Ishikawa (cell line): Measurements from ENCODE around the gene TPCN1.

ENCODE experiments used
- CEBPB ChIP-seq: IDR thresholded peaks from 2 replicates; pipeline ENCODE4 v1.6.1; 2012
- EGR1 ChIP-seq: IDR thresholded peaks from 2 replicates; pipeline ENCODE4 v1.6.1; 2012
- EP300 ChIP-seq: IDR thresholded peaks from 2 replicates; pipeline ENCODE4 v1.6.1; 2012; ENCODE audit warnings: borderline replicate concordance
- FOXM1 ChIP-seq: IDR thresholded peaks from 2 replicates; pipeline ENCODE4 v1.6.1; 2012; ENCODE audit warnings: low read depth, borderline replicate concordance
- RAD21 ChIP-seq: IDR thresholded peaks from 2 replicates; pipeline ENCODE4 v1.6.1; 2012; ENCODE audit warnings: low read depth
- TAF1 ChIP-seq: IDR thresholded peaks from 2 replicates; pipeline ENCODE4 v1.6.1; 2012; ENCODE audit warnings: low read depth, mild to moderate bottlenecking
- TCF12 ChIP-seq: IDR thresholded peaks from 2 replicates; pipeline ENCODE4 v1.6.1; 2012; ENCODE audit warnings: low read depth
- YY1 ChIP-seq: IDR thresholded peaks from 2 replicates; pipeline ENCODE4 v1.6.1; 2012; ENCODE audit warnings: low read depth
- TF ChIP-seq, protein P1 (sequence below): IDR thresholded peaks from 2 replicates; pipeline ENCODE4 v1.6.1; 2012; ENCODE audit warnings: low read depth, mild to moderate bottlenecking

DNA sequence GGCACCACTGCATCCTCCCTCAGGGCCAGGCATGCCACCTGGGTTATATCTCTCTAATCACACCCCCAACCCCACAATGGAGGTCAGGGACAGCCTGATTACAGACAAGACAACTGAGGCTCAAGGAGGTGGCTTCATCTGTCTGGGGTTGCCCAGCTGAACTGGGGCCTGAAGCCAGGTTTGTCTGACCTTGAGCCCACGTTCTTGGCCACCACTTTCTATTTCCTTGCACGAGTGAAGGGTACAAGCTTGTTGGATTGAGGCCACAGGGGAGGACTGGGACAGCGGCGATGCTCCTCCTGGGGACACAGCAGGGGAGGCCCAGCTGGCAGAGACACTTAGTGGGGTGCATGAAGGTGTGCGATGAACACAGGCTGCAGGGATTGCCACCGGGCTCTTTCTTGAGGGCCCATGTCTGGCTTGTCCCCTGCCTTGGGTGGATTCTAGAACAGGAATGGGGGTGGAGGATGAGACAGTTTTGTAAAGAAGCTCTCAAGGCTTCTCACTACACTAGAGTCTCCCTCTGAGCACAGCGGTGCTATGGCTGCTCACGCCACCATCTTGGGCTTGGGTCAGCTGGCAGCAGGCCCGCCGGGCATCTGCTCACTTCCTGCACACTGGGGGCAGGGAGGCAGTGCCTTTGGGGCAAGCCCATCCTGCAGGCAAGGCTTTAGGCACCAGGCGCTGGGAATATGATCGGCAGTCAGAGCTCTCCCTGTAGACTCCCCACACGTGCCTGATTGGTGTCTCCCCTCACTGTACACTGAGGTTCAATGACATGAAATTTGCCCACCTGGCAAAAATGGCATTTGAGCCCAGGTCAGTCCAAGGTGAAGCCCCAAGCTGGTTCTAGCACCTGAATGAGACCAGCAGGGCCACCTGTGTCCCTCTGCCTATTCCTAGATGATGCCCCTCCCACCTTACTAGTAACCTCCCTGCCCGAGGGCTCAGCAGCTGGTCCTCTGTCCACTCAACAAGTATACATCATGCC, 19.8 kb upstream of the TPCN1 start:
- no peak for TF ChIP-seq RAD21
- no peak for TF ChIP-seq EP300
- TF ChIP-seq EGR1 = no peak
- TF ChIP-seq TAF1 = no peak
- no peak for TF ChIP-seq CEBPB
- no peak for TF ChIP-seq YY1
- TF ChIP-seq TCF12 = no peak
- TF ChIP-seq, protein P1, sequence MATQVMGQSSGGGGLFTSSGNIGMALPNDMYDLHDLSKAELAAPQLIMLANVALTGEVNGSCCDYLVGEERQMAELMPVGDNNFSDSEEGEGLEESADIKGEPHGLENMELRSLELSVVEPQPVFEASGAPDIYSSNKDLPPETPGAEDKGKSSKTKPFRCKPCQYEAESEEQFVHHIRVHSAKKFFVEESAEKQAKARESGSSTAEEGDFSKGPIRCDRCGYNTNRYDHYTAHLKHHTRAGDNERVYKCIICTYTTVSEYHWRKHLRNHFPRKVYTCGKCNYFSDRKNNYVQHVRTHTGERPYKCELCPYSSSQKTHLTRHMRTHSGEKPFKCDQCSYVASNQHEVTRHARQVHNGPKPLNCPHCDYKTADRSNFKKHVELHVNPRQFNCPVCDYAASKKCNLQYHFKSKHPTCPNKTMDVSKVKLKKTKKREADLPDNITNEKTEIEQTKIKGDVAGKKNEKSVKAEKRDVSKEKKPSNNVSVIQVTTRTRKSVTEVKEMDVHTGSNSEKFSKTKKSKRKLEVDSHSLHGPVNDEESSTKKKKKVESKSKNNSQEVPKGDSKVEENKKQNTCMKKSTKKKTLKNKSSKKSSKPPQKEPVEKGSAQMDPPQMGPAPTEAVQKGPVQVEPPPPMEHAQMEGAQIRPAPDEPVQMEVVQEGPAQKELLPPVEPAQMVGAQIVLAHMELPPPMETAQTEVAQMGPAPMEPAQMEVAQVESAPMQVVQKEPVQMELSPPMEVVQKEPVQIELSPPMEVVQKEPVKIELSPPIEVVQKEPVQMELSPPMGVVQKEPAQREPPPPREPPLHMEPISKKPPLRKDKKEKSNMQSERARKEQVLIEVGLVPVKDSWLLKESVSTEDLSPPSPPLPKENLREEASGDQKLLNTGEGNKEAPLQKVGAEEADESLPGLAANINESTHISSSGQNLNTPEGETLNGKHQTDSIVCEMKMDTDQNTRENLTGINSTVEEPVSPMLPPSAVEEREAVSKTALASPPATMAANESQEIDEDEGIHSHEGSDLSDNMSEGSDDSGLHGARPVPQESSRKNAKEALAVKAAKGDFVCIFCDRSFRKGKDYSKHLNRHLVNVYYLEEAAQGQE = no peak
- TF ChIP-seq FOXM1 = no peak
